Measurements from ENCODE around the gene PLD4. TPM values are rescaled to one million over a fixed set of nuclear protein-coding genes. Genes with fewer than 3 reads are reported as not detected.

The PLD4 gene
- total and polyA plus RNA-seq, 9 of the 15 experiments (the other 6 are each of a cell fraction or from before 2014, with no cell fraction given): 0.18 to 0.24 TPM; not detected in 7

- no peak for TF ChIP-seq ZNF609 (CRISPR knock-in tag; IDR thresholded peaks at IDR 0.05; ENCODE audit: borderline replicate concordance)
- TF ChIP-seq KLF1 (tag; IDR thresholded peaks at IDR 0.05): no peak
These were observed 41.0 kb downstream of the PLD4 start (continued) for GRCh38 chr14:104965561-104966231.

- Histone ChIP-seq H4K20me1 (replicated peaks; ENCODE audit: control insufficient read depth, insufficient read depth, low read length) (peaks cover 6% of the 10 kb centered on the region; the same call in 1 of the 2 replicates), H3K4me1 (replicated peaks in 1 of 2; ENCODE audit: control insufficient read depth in 2 of 2, insufficient read depth in 2 of 2, low read length in 2 of 2) (peaks cover 0 to 38% of the 10 kb centered on the region in 2 experiments; a peak in 3 of 5 replicates), H3K9me3 (replicated peaks; ENCODE audit: control insufficient read depth, insufficient read depth, low read depth, low read length) (no peaks in the 10 kb centered on the region), H3K9me1 (ENCODE audit: control insufficient read depth, insufficient read depth, low read length) (no peaks in the 10 kb centered on the region), H3K4me3 (no peak overlapping the region), H3K27me3 (ENCODE audit: control insufficient read depth in 2 of 2, insufficient read depth in 2 of 2, low read length in 2 of 2) (peaks cover 5 to 45% of the 10 kb centered on the region in 2 experiments; a peak in 3 of 5 replicates), H3K79me2 (ENCODE audit: control insufficient read depth, insufficient read depth, low read length) (no peaks in the 10 kb centered on the region), H3K27ac (ENCODE audit: extremely low read depth, low read depth, low read length) (no peak overlapping the region), H2AFZ (ENCODE audit: low read depth, low read length) (no peak overlapping the region), H3K9ac (ENCODE audit: insufficient read depth in 1 of 2, low read depth in 2 of 2, low read length in 2 of 2) (no peak overlapping the region), H3K4me2 (ENCODE audit: insufficient read depth, low read length) (no peak overlapping the region), H3K36me3 (ENCODE audit: control insufficient read depth, insufficient read depth, low read length) (no peaks in the 10 kb centered on the region)
- in situ Hi-C loops (cut with MboI) (no loop called here), intact Hi-C loops (cut with micrococcal nuclease) (no loop called here)
- CTCF ChIA-PET (ENCODE audit: low intra/inter-chr PET ratio): no interaction called here
- no peak for DNase-seq (ENCODE audit: extremely low read depth in 1 of 4, low spot score in 3 of 4)
- no TSS peak for BruUV-seq (replicated peaks)
- POLR2A ChIA-PET: no interaction called here
- WGBS (ENCODE audit: insufficient coverage, low coverage, missing lambda C conversion rate): 0% methylated on average over 3 of the region's 9 CpGs
- no peak for TF ChIP-seq E2F1 (CRISPR knock-in tag; IDR thresholded peaks at IDR 0.05)
- TF ChIP-seq RBM34 (IDR thresholded peaks at IDR 0.05; ENCODE audit: borderline replicate concordance, insufficient read depth, low read length): no peak
- TF ChIP-seq MXI1 (IDR thresholded peaks at IDR 0.05; ENCODE audit: low read depth, low read length): no peak
- TF ChIP-seq PATZ1 (CRISPR knock-in tag; IDR thresholded peaks at IDR 0.05; ENCODE audit: borderline replicate concordance): no peak
- TF ChIP-seq LARP7 (IDR thresholded peaks at IDR 0.05): no peak
- TF ChIP-seq ELK1 (CRISPR knock-in tag; IDR thresholded peaks at IDR 0.05): no peak
- no peak for TF ChIP-seq ZNF445 (CRISPR knock-in tag; IDR thresholded peaks at IDR 0.05; ENCODE audit: low read depth)
- no peak for TF ChIP-seq KAT8 (IDR thresholded peaks at IDR 0.05; ENCODE audit: low read depth)
- no peak for ATAC-seq
- no peak for FAIRE-seq
These were observed 41.7 kb downstream of the PLD4 start for GRCh38 chr14:104966261-104966865.
